HEK293 (cell line): ENCODE results near the gene TTLL10.

Experiments
- ZNF274 ChIP-seq, 2 experiments: fragments of 200-500 bp in 1 of 2; fragments of 450-650 bp in 1 of 2; sonication (Bioruptor generic) in 1 of 2; formaldehyde crosslinking in 1 of 2; IDR thresholded peaks; 2 replicates each; pipeline versions ENCODE4 v1.5.1 to v1.6.1; 2014 to 2016; ENCODE audit warnings: borderline replicate concordance in 1 of 2, inconsistent platforms in 1 of 2, low read length in 1 of 2, missing biosample characterization in 1 of 2, missing genetic modification characterization in 1 of 2
- ZNF558 ChIP-seq: fragments of 450-650 bp; formaldehyde crosslinking; IDR thresholded peaks from 2 replicates; pipeline ENCODE4 v1.5.1; 2016; ENCODE audit warnings: missing biosample characterization, missing genetic modification characterization
- ZSCAN30 ChIP-seq: fragments of 450-650 bp; IDR thresholded peaks from 2 replicates; pipeline ENCODE4 v1.5.1; 2018; ENCODE audit warnings: missing biosample characterization, mild to moderate bottlenecking, missing genetic modification characterization, moderate library complexity
- TF ChIP-seq, protein P1 (sequence below): fragments of 450-650 bp; formaldehyde crosslinking; IDR thresholded peaks from 2 replicates; pipeline ENCODE4 v1.5.1; 2016; ENCODE audit warnings: missing biosample characterization, missing genetic modification characterization

DNA sequence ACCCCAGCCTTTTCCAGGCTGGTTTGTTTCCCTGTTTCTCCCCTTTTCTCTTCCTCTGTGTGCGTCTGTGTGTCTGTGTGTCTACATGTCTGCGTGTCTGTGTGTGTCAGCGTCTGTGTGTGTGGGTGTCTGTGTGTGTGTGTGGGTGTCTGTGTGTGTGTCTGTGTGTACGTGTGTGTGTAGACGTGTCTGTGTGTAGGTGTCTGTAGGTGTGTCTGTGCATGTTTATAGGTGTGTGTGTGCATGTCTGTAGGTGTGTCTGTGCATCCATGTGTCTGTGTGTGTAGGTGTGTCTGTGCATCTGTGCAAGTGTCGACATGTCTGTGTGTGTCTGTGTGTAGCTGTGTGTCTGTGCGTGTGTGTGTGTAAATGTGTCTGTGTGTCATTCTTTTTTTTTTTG lies 3.3 kb downstream of the TTLL10 start:
- TF ChIP-seq ZSCAN30 (tag by site-specific recombination) (no peak), ZNF274 (IDR thresholded peaks at IDR 0.05; ENCODE audit: low read length) (no peak), ZNF274 (tag by site-specific recombination; IDR thresholded peaks at IDR 0.05; ENCODE audit: borderline replicate concordance) (no peak), ZNF558 (tag by site-specific recombination) (no peak)
- TF ChIP-seq, protein P1, sequence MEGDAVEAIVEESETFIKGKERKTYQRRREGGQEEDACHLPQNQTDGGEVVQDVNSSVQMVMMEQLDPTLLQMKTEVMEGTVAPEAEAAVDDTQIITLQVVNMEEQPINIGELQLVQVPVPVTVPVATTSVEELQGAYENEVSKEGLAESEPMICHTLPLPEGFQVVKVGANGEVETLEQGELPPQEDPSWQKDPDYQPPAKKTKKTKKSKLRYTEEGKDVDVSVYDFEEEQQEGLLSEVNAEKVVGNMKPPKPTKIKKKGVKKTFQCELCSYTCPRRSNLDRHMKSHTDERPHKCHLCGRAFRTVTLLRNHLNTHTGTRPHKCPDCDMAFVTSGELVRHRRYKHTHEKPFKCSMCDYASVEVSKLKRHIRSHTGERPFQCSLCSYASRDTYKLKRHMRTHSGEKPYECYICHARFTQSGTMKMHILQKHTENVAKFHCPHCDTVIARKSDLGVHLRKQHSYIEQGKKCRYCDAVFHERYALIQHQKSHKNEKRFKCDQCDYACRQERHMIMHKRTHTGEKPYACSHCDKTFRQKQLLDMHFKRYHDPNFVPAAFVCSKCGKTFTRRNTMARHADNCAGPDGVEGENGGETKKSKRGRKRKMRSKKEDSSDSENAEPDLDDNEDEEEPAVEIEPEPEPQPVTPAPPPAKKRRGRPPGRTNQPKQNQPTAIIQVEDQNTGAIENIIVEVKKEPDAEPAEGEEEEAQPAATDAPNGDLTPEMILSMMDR (tag by site-specific recombination) = no peak
